PC-3 (cell line): Measurements from ENCODE around the gene SYT6. TPM values are rescaled to one million over a fixed set of nuclear protein-coding genes. Genes with fewer than 3 reads are reported as not detected.

ENCODE experiments used
- ATAC-seq: fragments of 200-7000 bp; cut with Tn5 transposase; 2 replicates; pipeline ENCODE4 v1.9.1; 2020; ENCODE audit warnings: mild to moderate bottlenecking, moderate library complexity
- BruUV-seq: library from RNA; stranded (reverse); fragments of 400-500 nt; replicated peaks from 2 replicates; lab custom pipeline; 2021; lab: Mats Ljungman, UMichigan
- CTCF ChIA-PET: fragments of 300-600 bp; sonication (Branson Sonifier 250); formaldehyde crosslinking; loops from one replicate; lab custom pipeline; 2022; ENCODE audit warnings: antibody characterized with exemption; lab: Charles Lee
- POLR2A ChIA-PET: fragments of 300-600 bp; sonication (Branson Sonifier 250); formaldehyde crosslinking; loops from one replicate; lab custom pipeline; 2022; ENCODE audit warnings: antibody characterized with exemption; ENCODE audit not compliant: unreplicated experiment; lab: Charles Lee
- DNase-seq: peaks from one replicate; pipeline ENCODE4 v3.0.0-alpha.2; 2015
- H2AFZ ChIP-seq: fragments of 300-600 bp; sonication (generic); 2 replicates; pipeline ENCODE4 v1.6.0; 2016; ENCODE audit warnings: antibody characterized with exemption, low read length
- H3F3A ChIP-seq: fragments of 300-600 bp; sonication (generic); one replicate; pipeline ENCODE4 v1.6.0; 2017; ENCODE audit warnings: antibody characterized with exemption, low read length, control low read depth, mild to moderate bottlenecking; ENCODE audit not compliant: unreplicated experiment
- H3K27ac ChIP-seq: fragments of 300-600 bp; sonication (generic); 2 replicates; pipeline ENCODE4 v1.5.1; 2016; ENCODE audit warnings: mild to moderate bottlenecking, low read length
- H3K27me3 ChIP-seq: fragments of 300-600 bp; sonication (generic); 2 replicates; pipeline ENCODE4 v1.6.1; 2016; ENCODE audit warnings: low read length, mixed read lengths
- H3K36me3 ChIP-seq: fragments of 300-600 bp; sonication (generic); 2 replicates; pipeline ENCODE4 v1.6.1; 2016; ENCODE audit warnings: low read depth, mixed run types, low read length, mixed read lengths
- H3K4me1 ChIP-seq: fragments of 300-600 bp; sonication (generic); 2 replicates; pipeline ENCODE4 v1.5.1; 2016; ENCODE audit warnings: low read length; ENCODE audit not compliant: insufficient read depth
- H3K4me2 ChIP-seq: fragments of 300-600 bp; sonication (generic); 2 replicates; pipeline ENCODE4 v1.6.0; 2016; ENCODE audit warnings: low read length
- H3K4me3 ChIP-seq: fragments of 300-600 bp; sonication (generic); 2 replicates; pipeline ENCODE4 v1.5.1; 2016; ENCODE audit warnings: mild to moderate bottlenecking, low read length, mixed read lengths
- H3K79me2 ChIP-seq: fragments of 300-600 bp; sonication (generic); 2 replicates; pipeline ENCODE4 v1.6.1; 2017; ENCODE audit warnings: low read length, mixed read lengths
- H3K9ac ChIP-seq: fragments of 300-600 bp; sonication (generic); 2 replicates; pipeline ENCODE4 v1.6.0; 2016; ENCODE audit warnings: mild to moderate bottlenecking, low read length
- H3K9me2 ChIP-seq: fragments of 300-600 bp; sonication (generic); replicated peaks from 2 replicates; pipeline ENCODE4 v1.6.1; 2016; ENCODE audit warnings: mixed run types, low read length, mixed read lengths
- H3K9me3 ChIP-seq: fragments of 300-600 bp; sonication (generic); 2 replicates; pipeline ENCODE4 v1.6.1; 2016; ENCODE audit warnings: low read length, mixed read lengths
- H4K20me1 ChIP-seq: fragments of 300-600 bp; sonication (generic); 2 replicates; pipeline ENCODE4 v1.6.1; 2016; ENCODE audit warnings: low read length, mixed read lengths
- CTCF ChIP-seq: fragments of 300-600 bp; sonication (generic); conservative IDR thresholded peaks from 2 replicates; pipeline ENCODE4 v1.5.1; 2017; ENCODE audit warnings: antibody characterized with exemption, low read depth, mild to moderate bottlenecking, low read length
- EZH2 ChIP-seq: fragments of 300-600 bp; sonication (generic); IDR thresholded peaks from one replicate; pipeline ENCODE4 v1.6.1; 2017; ENCODE audit warnings: antibody characterized with exemption, mild to moderate bottlenecking, low read length; ENCODE audit not compliant: unreplicated experiment
- EZH2phosphoT487 ChIP-seq: fragments of 300-600 bp; sonication (generic); IDR thresholded peaks from 2 replicates; pipeline ENCODE4 v1.6.1; 2018; ENCODE audit warnings: mild to moderate bottlenecking, antibody characterized with exemption, low read length, borderline replicate concordance
- intact Hi-C: fragments of 100-400 bp; cut with micrococcal nuclease; formaldehyde crosslinking; loops from 2 replicates; pipeline ENCODE4 v1.9.0; 2023
- total RNA-seq: library from RNA; depleted of rRNA; stranded (reverse); fragments of >200 nt; gene quantifications from 2 replicates; pipeline ENCODE4 v1.2.3, GENCODE V29; 2014

Gene SYT6
- total RNA-seq, 1 experiment from 2014 or later, result not detected

DNA sequence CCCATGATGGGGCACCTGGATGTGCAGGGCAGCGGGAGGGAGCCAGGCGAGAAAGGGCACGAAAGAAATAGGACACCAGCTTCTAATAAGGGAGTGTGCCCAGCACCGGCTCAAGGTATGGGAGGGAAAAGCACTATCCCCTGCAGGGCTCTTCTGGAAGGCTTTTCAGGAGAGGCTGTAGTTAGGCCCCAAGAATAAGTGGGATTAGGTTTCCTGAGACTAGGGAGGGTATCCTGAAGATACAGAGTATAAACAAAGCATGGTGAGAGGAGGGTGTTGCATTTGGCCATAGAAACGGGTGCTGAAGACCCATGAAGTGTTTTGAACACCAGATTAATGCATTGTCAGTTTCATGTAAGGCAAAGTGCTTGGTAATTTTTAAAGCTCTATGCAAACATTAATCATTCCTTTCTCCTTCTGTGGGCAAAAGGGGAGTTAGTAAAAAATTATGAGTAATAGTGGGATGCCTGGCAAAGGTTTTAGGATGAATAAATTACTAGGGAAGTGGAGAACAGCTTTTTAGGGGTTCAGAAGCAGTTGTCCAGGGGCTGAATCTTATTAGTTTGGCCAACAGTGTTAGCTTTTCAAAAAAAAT is 74.0 kb downstream of the SYT6 start:
- ATAC-seq (peak; percentile 75), DNase-seq (peak; percentile 78)
- no peaks in the 10 kb centered on the region for H3K27me3 ChIP-seq
- ChIA-PET CTCF (interaction anchor here (0.6 kb wide), 1 partner anchor 14 kb away, joined by 3 read pairs; no protein-coding TSS in a partner anchor), POLR2A (interaction anchor here (0.6 kb wide), 1 partner anchor 818 kb away, joined by 3 read pairs; no protein-coding TSS in a partner anchor)
- H3F3A ChIP-seq, result peaks cover 14% of the 10 kb centered on the region
- no peaks in the 10 kb centered on the region for H3K9me3 ChIP-seq
- H4K20me1 ChIP-seq, result no peaks in the 10 kb centered on the region
- H3K4me1 ChIP-seq, result peaks cover 47% of the 10 kb centered on the region
- no peaks in the 10 kb centered on the region for H3K9me2 ChIP-seq
- BruUV-seq, result no TSS peak
- peak overlapping the region; percentile 74 for H3K4me2 ChIP-seq
- H3K36me3 ChIP-seq, result no peaks in the 10 kb centered on the region
- H3K9ac ChIP-seq, result peak overlapping the region; percentile 51
- peak overlapping the region; percentile 17; the same call in 1 of the 2 replicates for H3K4me3 ChIP-seq
- TF ChIP-seq EZH2 (no peak), CTCF (no peak), EZH2phosphoT487 (no peak)
- intact Hi-C loops, result no loop called here
- H3K27ac ChIP-seq, result peak overlapping the region; percentile 84
- no peaks in the 10 kb centered on the region for H3K79me2 ChIP-seq
- peak overlapping the region; percentile 46 for H2AFZ ChIP-seq

GRCh38 chr1:114078116-114078515 is 75.6 kb downstream of the SYT6 start:
- Histone ChIP-seq H3K4me1 (peaks cover 40% of the 10 kb centered on the region), H2AFZ (no peak overlapping the region), H3K9me3 (0 out of 2 replicates have a peak, but pooled peaks cover 4% of the 10 kb centered on the region), H3K4me2 (no peak overlapping the region), H3K9ac (no peak overlapping the region), H3K27me3 (no peaks in the 10 kb centered on the region), H4K20me1 (no peaks in the 10 kb centered on the region), H3K27ac (no peak overlapping the region), H3F3A (peaks cover 9% of the 10 kb centered on the region), H3K36me3 (no peaks in the 10 kb centered on the region), H3K9me2 (no peaks in the 10 kb centered on the region), H3K4me3 (no peak overlapping the region), H3K79me2 (no peaks in the 10 kb centered on the region)
- POLR2A ChIA-PET, result no interaction called here
- CTCF ChIA-PET, result no interaction called here
- no peak for DNase-seq
- ATAC-seq, result no peak
- no TSS peak for BruUV-seq
- TF ChIP-seq EZH2 (no peak), CTCF (no peak), EZH2phosphoT487 (no peak)
- intact Hi-C loops, result no loop called here

- Histone ChIP-seq H3K9me2 (no peaks in the 10 kb centered on the region), H3K4me3 (no peak overlapping the region), H3K36me3 (no peaks in the 10 kb centered on the region; the same call in 1 of the 2 replicates), H3F3A (peaks cover 4% of the 10 kb centered on the region), H2AFZ (no peak overlapping the region), H3K27me3 (no peaks in the 10 kb centered on the region), H3K9me3 (peaks cover 9% of the 10 kb centered on the region), H3K79me2 (no peaks in the 10 kb centered on the region), H3K9ac (no peak overlapping the region), H4K20me1 (no peaks in the 10 kb centered on the region), H3K4me2 (no peak overlapping the region), H3K4me1 (peaks cover 33% of the 10 kb centered on the region), H3K27ac (no peak overlapping the region)
- BruUV-seq, result no TSS peak
- ChIA-PET POLR2A (no interaction called here), CTCF (no interaction called here)
- ATAC-seq (no peak), DNase-seq (no peak)
- intact Hi-C loops, result no loop called here
- TF ChIP-seq EZH2phosphoT487 (no peak), CTCF (no peak), EZH2 (no peak)
Observed at GRCh38 chr1:114077188-114077587, 76.5 kb downstream of the SYT6 start.
